H1 (cell line): ENCODE data around the gene CAPS. TPM values are rescaled to one million over a fixed set of nuclear protein-coding genes. Genes with fewer than 3 reads are reported as not detected.

Experiments
- CTCF ChIA-PET: fragments of 300-600 bp; sonication (Branson Sonifier 250); formaldehyde crosslinking; loops from one replicate; lab custom pipeline; 2021; ENCODE audit not compliant: partially characterized antibody; lab: Charles Lee
- POLR2A ChIA-PET: fragments of 300-600 bp; sonication (Branson Sonifier 250); formaldehyde crosslinking; loops from one replicate; lab custom pipeline; 2021; ENCODE audit warnings: inconsistent platforms; ENCODE audit not compliant: partially characterized antibody; lab: Charles Lee
- DNase-seq, 2 experiments: peaks; one replicate each; pipeline versions ENCODE4 v3.0.0 to v3.0.0-alpha.2; 2010 to 2022; ENCODE audit warnings: low spot score in 2 of 2, low read depth in 1 of 2, mixed read lengths in 1 of 2
- FAIRE-seq: peaks from 2 replicates; lab custom pipeline; 2011; peaks lifted over from hg19 to GRCh38; lab: Jason Lieb, UNC
- H2AFZ ChIP-seq: 2 replicates; pipeline ENCODE4 v1.8.1; 2012; ENCODE audit warnings: low read length, inconsistent platforms
- H2AK5ac ChIP-seq: 2 replicates; pipeline ENCODE4 v1.6.1; 2013; ENCODE audit warnings: low read depth, low read length
- H2BK120ac ChIP-seq: replicated peaks from 2 replicates; pipeline ENCODE3; 2013; ENCODE audit warnings: low read depth, low read length, inconsistent platforms
- H2BK12ac ChIP-seq: 2 replicates; pipeline ENCODE4 v1.6.1; 2013; ENCODE audit warnings: low read depth, low read length
- H2BK15ac ChIP-seq: 2 replicates; pipeline ENCODE4 v1.6.1; 2013; ENCODE audit warnings: low read length
- H2BK20ac ChIP-seq: 2 replicates; pipeline ENCODE4 v1.6.1; 2013; ENCODE audit warnings: low read length
- H2BK5ac ChIP-seq: 2 replicates; pipeline ENCODE4 v1.6.1; 2013; ENCODE audit warnings: low read depth, low read length
- H3K14ac ChIP-seq: 2 replicates; pipeline ENCODE4 v1.6.1; 2013; ENCODE audit warnings: inconsistent platforms; ENCODE audit not compliant: insufficient read length
- H3K18ac ChIP-seq: 2 replicates; pipeline ENCODE4 v1.6.1; 2013; ENCODE audit warnings: low read length; ENCODE audit errors: extremely low read depth
- H3K23ac ChIP-seq: 2 replicates; pipeline ENCODE4 v1.6.1; 2013; ENCODE audit warnings: inconsistent platforms; ENCODE audit not compliant: insufficient read length
- H3K23me2 ChIP-seq: 2 replicates; pipeline ENCODE4 v1.6.1; 2013; ENCODE audit warnings: low read depth, low read length
- H3K27ac ChIP-seq: 2 replicates; pipeline ENCODE4 v1.6.1; 2011; ENCODE audit warnings: low read depth, low read length, inconsistent platforms
- H3K27me3 ChIP-seq, 4 experiments: replicated peaks in 1 of 4; 1 replicate in 1 of 4; 2 replicates in 3 of 4; pipeline versions ENCODE4 v1.6.1 to v1.8.1; 2011 to 2013; ENCODE audit warnings: low read length in 3 of 4, mild to moderate bottlenecking in 3 of 4, inconsistent platforms in 2 of 4, mixed read lengths in 2 of 4, moderate library complexity in 1 of 4; ENCODE audit not compliant: control insufficient read depth in 3 of 4, insufficient read depth in 3 of 4; ENCODE audit errors: extremely low read depth in 1 of 4
- H3K36me3 ChIP-seq, 4 experiments: 2 replicates each; pipeline versions ENCODE4 v1.6.1 to v1.8.1; 2011 to 2013; ENCODE audit warnings: mild to moderate bottlenecking in 4 of 4, low read length in 3 of 4, moderate library complexity in 2 of 4, control low read depth in 1 of 4, inconsistent platforms in 1 of 4; ENCODE audit not compliant: insufficient read depth in 4 of 4, control insufficient read depth in 2 of 4
- H3K4ac ChIP-seq: replicated peaks from 2 replicates; pipeline ENCODE3; 2013; ENCODE audit warnings: low read length, low read depth, mixed read lengths, inconsistent platforms; ENCODE audit not compliant: insufficient read length
- H3K4me1 ChIP-seq, 4 experiments: replicated peaks in 1 of 4; 1 replicate in 1 of 4; 2 replicates in 3 of 4; pipeline versions ENCODE4 v1.6.1 to v1.8.1; 2011 to 2013; ENCODE audit warnings: low read length in 3 of 4, inconsistent platforms in 2 of 4, mixed read lengths in 1 of 4; ENCODE audit not compliant: insufficient read depth in 4 of 4, control insufficient read depth in 3 of 4
- H3K4me2 ChIP-seq, 2 experiments: 2 replicates each; pipeline versions ENCODE4 v1.6.1 to v1.8.1; 2011 to 2013; ENCODE audit warnings: low read depth in 2 of 2, low read length in 2 of 2, control low read depth in 1 of 2, inconsistent platforms in 1 of 2, mild to moderate bottlenecking in 1 of 2; ENCODE audit not compliant: insufficient read depth in 1 of 2
- H3K4me3 ChIP-seq, 4 experiments: fragments of 200-600, 300-600 bp in 1 of 4; sonication (generic), shearing (Covaris generic), sonication (Bioruptor Twin) in 1 of 4; 2 replicates each; pipeline versions ENCODE4 v1.5.1 to v1.8.1; 2011 to 2016; ENCODE audit warnings: low read length in 4 of 4, low read depth in 3 of 4, control low read depth in 2 of 4, inconsistent platforms in 2 of 4, mild to moderate bottlenecking in 2 of 4, mixed read lengths in 1 of 4, moderate library complexity in 1 of 4; ENCODE audit not compliant: insufficient read depth in 2 of 4; ENCODE audit errors: extremely low read depth in 1 of 4
- H3K56ac ChIP-seq: replicated peaks from 2 replicates; pipeline ENCODE3; 2013; ENCODE audit warnings: low read depth, mild to moderate bottlenecking, mixed read lengths, low read length, inconsistent platforms; ENCODE audit not compliant: insufficient read length
- H3K79me1 ChIP-seq: 2 replicates; pipeline ENCODE4 v1.6.1; 2013; ENCODE audit warnings: low read depth, low read length, control low read depth
- H3K79me2 ChIP-seq, 2 experiments: 2 replicates each; pipeline versions ENCODE4 v1.6.1 to v1.8.1; 2012 to 2013; ENCODE audit warnings: low read length in 2 of 2, mild to moderate bottlenecking in 2 of 2, inconsistent platforms in 1 of 2; ENCODE audit not compliant: insufficient read depth in 2 of 2, control insufficient read depth in 1 of 2
- H3K9ac ChIP-seq, 4 experiments: replicated peaks in 1 of 4; 1 replicate in 1 of 4; 2 replicates in 3 of 4; pipeline versions ENCODE4 v1.6.1 to v1.8.1; 2011 to 2013; ENCODE audit warnings: low read depth in 3 of 4, low read length in 3 of 4, control low read depth in 2 of 4, mild to moderate bottlenecking in 2 of 4, moderate library complexity in 2 of 4, inconsistent platforms in 1 of 4; ENCODE audit errors: extremely low read depth in 1 of 4
- H3K9me3 ChIP-seq, 2 experiments: 2 replicates each; pipeline versions ENCODE4 v1.6.1 to v1.8.1; 2012 to 2013; ENCODE audit warnings: mild to moderate bottlenecking in 2 of 2, moderate library complexity in 2 of 2, control low read depth in 1 of 2, inconsistent platforms in 1 of 2, low read depth in 1 of 2, low read length in 1 of 2, mixed read lengths in 1 of 2; ENCODE audit not compliant: insufficient read depth in 2 of 2
- H4K20me1 ChIP-seq, 2 experiments: replicated peaks in 1 of 2; 2 replicates each; pipeline versions ENCODE3 to v1.8.1; 2011 to 2013; ENCODE audit warnings: inconsistent platforms in 2 of 2, low read length in 2 of 2, mild to moderate bottlenecking in 1 of 2; ENCODE audit not compliant: insufficient read depth in 2 of 2, control insufficient read depth in 1 of 2
- H4K5ac ChIP-seq: 2 replicates; pipeline ENCODE4 v1.6.1; 2013; ENCODE audit warnings: low read length, low read depth, mixed read lengths, inconsistent platforms; ENCODE audit not compliant: insufficient read length
- H4K8ac ChIP-seq: 2 replicates; pipeline ENCODE4 v1.8.0; 2013; ENCODE audit warnings: mild to moderate bottlenecking, moderate library complexity, low read length, inconsistent platforms; ENCODE audit not compliant: insufficient read depth; ENCODE audit errors: extremely low read depth
- H4K91ac ChIP-seq: replicated peaks from 2 replicates; pipeline ENCODE3; 2013; ENCODE audit warnings: low read length, mixed read lengths, inconsistent platforms; ENCODE audit not compliant: insufficient read length
- CBX5 ChIP-seq: fragments of 300-800, 300-1000 bp; sonication (generic); IDR thresholded peaks from 2 replicates; pipeline ENCODE4 v1.7.1; 2016; ENCODE audit warnings: antibody characterized with exemption, low read length, low read depth
- EP300 ChIP-seq, 2 experiments: IDR thresholded peaks; 1 replicate in 1 of 2; 2 replicates in 1 of 2; pipeline ENCODE4 v1.6.1; 2011 to 2012; ENCODE audit warnings: low read depth in 2 of 2, low read length in 2 of 2, mild to moderate bottlenecking in 2 of 2, borderline replicate concordance in 1 of 2, inconsistent platforms in 1 of 2, moderate library complexity in 1 of 2
- FOSL1 ChIP-seq: IDR thresholded peaks from 2 replicates; pipeline ENCODE4 v1.6.1; 2011; ENCODE audit warnings: mild to moderate bottlenecking, low read depth, low read length, moderate library complexity; ENCODE audit not compliant: insufficient read depth
- RFX5 ChIP-seq: IDR thresholded peaks from 2 replicates; pipeline ENCODE4 v1.6.1; 2011; ENCODE audit warnings: low read depth, low read length, improper control_type of control experiment, borderline replicate concordance
- WGBS, 2 experiments: shearing (Covaris generic) in 1 of 2; methylation state at CpG; one replicate each; pipeline versions ENCODE4 v1.1.6 to v1.1.7; 2013 to 2015; ENCODE audit warnings: low lambda C conversion rate in 2 of 2, mixed read lengths in 2 of 2, inconsistent platforms in 1 of 2, low coverage in 1 of 2, missing lambda C conversion rate in 1 of 2; ENCODE audit not compliant: insufficient replicate concordance in 2 of 2, insufficient coverage in 1 of 2, insufficient read length in 1 of 2; ENCODE audit errors: extremely low coverage in 1 of 2, missing lambda C conversion rate in 1 of 2; 5-methylcytosine and 5-hydroxymethylcytosine counted together
- polyA plus RNA-seq, 7 experiments: library from polyadenylated mRNA; depleted of rRNA in 3 of 7; stranded (reverse) in 5 of 7; unstranded in 2 of 7; fragments of >200 nt in 5 of 7; fragments of 200-250 nt in 2 of 7; gene quantifications; 1 replicate in 5 of 7; 2 replicates in 1 of 7; 4 replicates in 1 of 7; pipeline versions ENCODE4 v1.2.1 to v1.2.3, GENCODE V29; 2011 to 2013; ENCODE audit warnings: missing spikeins in 2 of 7, mixed read lengths in 2 of 7
- total RNA-seq: library from RNA; stranded (reverse); fragmentation: NEBNext Ultra II Directional; extraction: Animal tissue kit (Norgen Biotek cat#: 25700); gene quantifications from 2 replicates; pipeline ENCODE4 v1.2.1, GENCODE V29; 2021

CAPS gene
- total and polyA plus RNA-seq, 2 of the 8 experiments (the other 6 are each of a cell fraction or from before 2014, with no cell fraction given) = 2.1 to 2.4 TPM

- no peaks in the 10 kb centered on the region for H3K9me3 ChIP-seq
- POLR2A ChIA-PET = interaction anchor here (0.6 to 1.8 kb wide), 2 partner anchors 32 to 339 kb away, joined by 3 to 4 read pairs; partner anchors contain the start of gene NDUFA11
- no peak for FAIRE-seq
Observed at GRCh38 chr19:5870986-5871394, 43.1 kb upstream of the CAPS start.

More at GRCh38 chr19:5870986-5871394, 43.1 kb upstream of the CAPS start:
- Histone ChIP-seq H3K79me2 (no peaks in the 10 kb centered on the region), H2BK12ac (no peak overlapping the region), H4K5ac (no peak overlapping the region), H3K79me1 (no peaks in the 10 kb centered on the region), H3K4ac (no peak overlapping the region), H4K20me1 (no peaks in the 10 kb centered on the region), H2BK20ac (no peak overlapping the region; the same call in 1 of the 2 replicates), H3K9ac (no peak overlapping the region), H2BK15ac (no peak overlapping the region), H3K27ac (no peak overlapping the region), H3K36me3 (no peaks in the 10 kb centered on the region), H2BK120ac (no peak overlapping the region), H2AFZ (no peak overlapping the region), H3K23ac (no peak overlapping the region), H3K4me2 (no peak overlapping the region), H3K4me3 (no peak overlapping the region), H3K56ac (no peak overlapping the region), H3K14ac (no peak overlapping the region), H3K4me1 (no peaks in the 10 kb centered on the region; a peak in 1 of 7 replicates), H4K8ac (no peak overlapping the region), H4K91ac (no peak overlapping the region), H2BK5ac (no peak overlapping the region), H3K27me3 (peaks cover 0 to 2% (median 0%) of the 10 kb centered on the region in 4 experiments; a peak in 2 of 7 replicates), H3K18ac (no peak overlapping the region), H3K23me2 (no peaks in the 10 kb centered on the region), H2AK5ac (no peak overlapping the region)
- DNase-seq = no peak
- 89% methylated on average over 12 of the region's 12 CpGs; no CpG with 5 or more reads in 1 of the 2 experiments for WGBS, 2 experiments
- TF ChIP-seq EP300 (IDR thresholded peaks at IDR 0.05; ENCODE audit: borderline replicate concordance in 1 of 2, low read depth in 2 of 2, low read length in 2 of 2) (no peak), FOSL1 (no peak), CBX5 (no peak), RFX5 (no peak)
- CTCF ChIA-PET = interaction anchor here (0.7 to 1.8 kb wide), 4 partner anchors 24 to 52 kb away, joined by 3 to 6 read pairs (median 4); partner anchors contain the start of gene FUT6
